AG04450 (cell line): ENCODE data around the gene NEDD4. TPM values are rescaled to one million over a fixed set of nuclear protein-coding genes. Genes with fewer than 3 reads are reported as not detected.

ENCODE experiments used
- CTCF ChIA-PET: fragments of 300-600, 350-600 bp; formaldehyde crosslinking; extraction: SDS; loops from one replicate; lab custom pipeline; 2022; ENCODE audit warnings: antibody characterized with exemption, inconsistent platforms; lab: Charles Lee
- POLR2A ChIA-PET: fragments of 350-600 bp; formaldehyde crosslinking; extraction: SDS; loops from one replicate; lab custom pipeline; 2021; ENCODE audit warnings: antibody characterized with exemption, inconsistent platforms; lab: Yijun Ruan, JAX
- DNase-seq: peaks from one replicate; pipeline ENCODE4 v3.0.0-alpha.2; 2011; ENCODE audit warnings: low read depth, low spot score
- H3K27ac ChIP-seq: one replicate; pipeline ENCODE4 v1.5.1; 2012; ENCODE audit warnings: low read depth, low read length, control low read depth
- H3K27me3 ChIP-seq: one replicate; pipeline ENCODE4 v1.6.0; 2012; ENCODE audit warnings: low read length; ENCODE audit not compliant: control insufficient read depth, insufficient read depth
- H3K4me3 ChIP-seq: 2 replicates; pipeline ENCODE4 v1.5.1; 2011; ENCODE audit warnings: mild to moderate bottlenecking, low read depth, low read length, control low read depth
- H3K9me3 ChIP-seq: 2 replicates; pipeline ENCODE4 v1.5.1; 2012; ENCODE audit warnings: low read length; ENCODE audit not compliant: control insufficient read depth, insufficient read depth
- CTCF ChIP-seq: IDR thresholded peaks from 2 replicates; pipeline ENCODE4 v1.5.1; 2011; ENCODE audit warnings: low read depth, low read length, control low read depth, inconsistent platforms
- polyA plus RNA-seq: library from polyadenylated mRNA; depleted of rRNA; stranded (reverse); fragments of >200 nt; gene quantifications from 2 replicates; pipeline ENCODE4 v1.2.3, GENCODE V29; 2011

NEDD4 gene
- polyA plus RNA-seq, 1 experiment, result 57.8 TPM

GRCh38 chr15:55860468-55860867, 132.9 kb downstream of the NEDD4 start:
- H3K27me3 ChIP-seq, result no peaks in the 10 kb centered on the region
- TF ChIP-seq CTCF, result no peak
- no peaks in the 10 kb centered on the region for H3K9me3 ChIP-seq
- CTCF ChIA-PET, result interaction anchor here (2.4 kb wide), 1 partner anchor 14 kb away, joined by 15 read pairs; no protein-coding TSS in a partner anchor
- H3K27ac ChIP-seq, result no peak overlapping the region
- POLR2A ChIA-PET, result no interaction called here
- no peak overlapping the region for H3K4me3 ChIP-seq
- DNase-seq, result no peak

DNA sequence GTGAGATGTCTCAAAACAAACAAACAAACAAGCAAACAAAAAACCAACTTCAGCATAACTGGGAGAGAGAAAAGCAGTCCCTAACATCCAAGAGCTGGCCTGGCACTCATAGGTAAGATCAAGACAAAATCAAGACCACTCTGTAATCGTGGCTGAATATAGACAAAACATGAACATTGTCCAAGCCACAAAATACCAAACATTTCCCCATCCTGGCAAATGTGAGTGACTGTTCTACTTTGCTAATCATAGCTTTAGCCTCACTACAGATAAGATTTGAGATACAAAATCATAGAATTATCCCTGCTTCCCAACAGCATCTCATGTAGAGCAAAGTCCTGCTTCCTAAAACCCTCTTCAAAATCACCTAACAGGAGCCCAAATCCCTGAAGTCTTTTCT, 133.7 kb downstream of the NEDD4 start:
- no peak for DNase-seq
- Histone ChIP-seq H3K27me3 (no peaks in the 10 kb centered on the region), H3K4me3 (no peak overlapping the region), H3K9me3 (no peaks in the 10 kb centered on the region), H3K27ac (no peak overlapping the region)
- ChIA-PET CTCF (interaction anchor here (0.6 to 2.4 kb wide), 2 partner anchors 13 to 389 kb away, joined by 4 to 15 read pairs; no protein-coding TSS in a partner anchor), POLR2A (no interaction called here)
- TF ChIP-seq CTCF, result no peak

DNA sequence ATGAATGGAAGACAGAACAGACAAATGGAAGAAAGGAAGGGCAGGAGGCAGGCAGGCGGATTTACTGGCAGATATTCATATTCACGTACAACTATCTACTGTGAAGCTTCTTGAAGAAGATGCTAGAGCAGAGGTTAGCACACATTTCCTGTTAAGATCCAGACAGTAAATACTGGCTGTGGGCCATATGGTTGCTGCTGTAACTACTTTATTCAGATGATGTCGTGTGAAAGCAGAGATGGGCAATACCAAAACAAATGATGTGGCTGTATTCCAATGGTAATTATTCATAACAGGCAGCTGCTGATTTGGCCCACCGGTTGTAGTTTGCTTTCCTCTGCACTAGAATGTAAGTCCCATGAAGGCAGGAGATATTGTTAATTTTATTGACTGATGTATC, 134.8 kb downstream of the NEDD4 start:
- POLR2A ChIA-PET, result no interaction called here
- Histone ChIP-seq H3K27ac (no peak overlapping the region), H3K9me3 (no peaks in the 10 kb centered on the region), H3K4me3 (no peak overlapping the region), H3K27me3 (no peaks in the 10 kb centered on the region)
- no peak for DNase-seq
- CTCF ChIA-PET, result interaction anchor here (1.0 to 1.1 kb wide), 2 partner anchors 12 to 13 kb away, joined by 3 to 5 read pairs; no protein-coding TSS in a partner anchor
- no peak for TF ChIP-seq CTCF

DNA sequence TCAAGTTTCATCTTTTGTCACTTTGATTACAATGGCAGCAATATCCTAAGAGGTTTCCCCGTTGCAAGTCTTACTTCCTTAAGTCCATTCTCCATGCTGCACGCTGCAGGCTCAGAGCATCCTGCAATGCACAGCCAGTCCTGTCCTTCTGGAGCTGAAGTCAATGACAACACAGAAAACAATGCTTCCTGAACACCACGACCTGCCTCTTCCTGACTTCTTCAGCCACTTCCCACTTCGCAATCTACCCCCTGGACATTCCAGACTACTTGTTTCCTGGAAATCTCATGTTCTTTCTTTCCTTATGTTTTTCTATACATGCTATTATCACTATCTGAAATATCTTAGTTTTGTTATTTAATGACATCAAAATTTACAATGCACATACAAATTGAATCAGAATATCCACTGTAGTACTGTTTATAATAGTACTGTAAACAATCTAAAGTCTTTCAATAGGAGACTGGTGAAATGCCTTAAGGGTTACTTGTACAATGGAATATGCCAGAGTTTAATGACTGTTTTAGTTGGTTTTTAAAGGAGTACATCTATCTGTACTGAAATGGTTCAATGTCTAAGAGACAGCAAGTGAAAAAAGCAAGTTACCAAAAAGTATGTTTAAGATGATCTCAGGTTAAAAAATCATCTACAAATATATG, 136.8 kb downstream of the NEDD4 start:
- no peak for TF ChIP-seq CTCF
- POLR2A ChIA-PET, result no interaction called here
- no peaks in the 10 kb centered on the region for H3K27me3 ChIP-seq
- H3K4me3 ChIP-seq, result no peak overlapping the region
- CTCF ChIA-PET, result interaction anchor here (2.5 kb wide), 1 partner anchor 11 kb away, joined by 6 read pairs; no protein-coding TSS in a partner anchor
- no peak overlapping the region for H3K27ac ChIP-seq
- no peak for DNase-seq
- H3K9me3 ChIP-seq, result no peaks in the 10 kb centered on the region

GRCh38 chr15:55853134-55853533, 140.3 kb downstream of the NEDD4 start:
- no peak for DNase-seq
- TF ChIP-seq CTCF, result no peak
- H3K4me3 ChIP-seq, result no peak overlapping the region
- H3K27me3 ChIP-seq, result no peaks in the 10 kb centered on the region
- CTCF ChIA-PET, result interaction anchor here (0.6 to 1.1 kb wide), 2 partner anchors 65 to 333 kb away, joined by 3 to 4 read pairs; no protein-coding TSS in a partner anchor
- no peaks in the 10 kb centered on the region for H3K9me3 ChIP-seq
- no peak overlapping the region for H3K27ac ChIP-seq
- POLR2A ChIA-PET, result no interaction called here
